GM18511 (cell line): Measurements from ENCODE around the gene BRCA2.

Experiments
- ATAC-seq: cut with Tn5 transposase; IDR thresholded peaks from one replicate; pipeline ENCODE4 v1.9.1; 2021; ENCODE audit warnings: mild to moderate bottlenecking, moderate library complexity; ENCODE audit not compliant: unreplicated experiment

The BRCA2 gene

GRCh38 chr13:32315238-32316027 lies at the start of gene BRCA2, which contains the start of gene ZAR1L:
Gene BRCA2, plus strand, starts transcription at chr13:32315508. Its CDS starts 953 bp downstream, at chr13:32316461.
Gene ZAR1L, minus strand, starts transcription at chr13:32315363. Its CDS starts 3,438 bp downstream, at chr13:32311925.
- peak; percentile 96 for ATAC-seq

- ATAC-seq: no peak
Observed at GRCh38 chr13:32265726-32266125, 49.6 kb upstream of the BRCA2 start.

GRCh38 chr13:32266130-32266529 lies 49.2 kb upstream of the BRCA2 start:
- ATAC-seq: no peak

GRCh38 chr13:32267836-32268439 lies 47.4 kb upstream of the BRCA2 start:
- peak; percentile 81 for ATAC-seq

GRCh38 chr13:32272021-32272683 lies 43.2 kb upstream of the BRCA2 start:
- ATAC-seq: no peak

GRCh38 chr13:32277839-32278238 lies 37.5 kb upstream of the BRCA2 start:
- no peak for ATAC-seq

GRCh38 chr13:32278426-32278825 lies 36.9 kb upstream of the BRCA2 start:
- no peak for ATAC-seq

GRCh38 chr13:32281096-32281495 lies 34.2 kb upstream of the BRCA2 start:
- ATAC-seq: no peak

GRCh38 chr13:32282096-32282711 lies 33.1 kb upstream of the BRCA2 start:
- no peak for ATAC-seq

- no peak for ATAC-seq
Observed at GRCh38 chr13:32284927-32285632, 30.2 kb upstream of the BRCA2 start.

GRCh38 chr13:32285633-32285965 lies 29.7 kb upstream of the BRCA2 start:
- no peak for ATAC-seq

- no peak for ATAC-seq
Observed at GRCh38 chr13:32297206-32297605, 18.1 kb upstream of the BRCA2 start.

GRCh38 chr13:32298695-32299094 lies 16.6 kb upstream of the BRCA2 start:
- ATAC-seq: no peak

- no peak for ATAC-seq
Observed at GRCh38 chr13:32299893-32300292, 15.4 kb upstream of the BRCA2 start.

GRCh38 chr13:32300406-32300805 lies 14.9 kb upstream of the BRCA2 start:
- no peak for ATAC-seq

- ATAC-seq: no peak
Observed at GRCh38 chr13:32300920-32301319, 14.4 kb upstream of the BRCA2 start.

- ATAC-seq: no peak
Observed at GRCh38 chr13:32302461-32302860, 12.8 kb upstream of the BRCA2 start.

- ATAC-seq: no peak
Observed at GRCh38 chr13:32305646-32306045, 9.7 kb upstream of the BRCA2 start.

GRCh38 chr13:32309312-32310133 lies 5.8 kb upstream of the BRCA2 start:
- peak; percentile 23 for ATAC-seq

- ATAC-seq: peak; percentile 74
Observed at GRCh38 chr13:32310134-32310706, 5.1 kb upstream of the BRCA2 start.
